Activated CD4-positive, alpha-beta T cell treated with anti-CD3 and anti-CD28 coated beads, Interleukin-2, amount 50 U/mL, for 16 hours (primary cell): Measurements from ENCODE around the gene NBEA.

Experiments
- DNase-seq: peaks from one replicate; pipeline ENCODE4 v3.0.0-alpha.2; 2020

The NBEA gene

DNA sequence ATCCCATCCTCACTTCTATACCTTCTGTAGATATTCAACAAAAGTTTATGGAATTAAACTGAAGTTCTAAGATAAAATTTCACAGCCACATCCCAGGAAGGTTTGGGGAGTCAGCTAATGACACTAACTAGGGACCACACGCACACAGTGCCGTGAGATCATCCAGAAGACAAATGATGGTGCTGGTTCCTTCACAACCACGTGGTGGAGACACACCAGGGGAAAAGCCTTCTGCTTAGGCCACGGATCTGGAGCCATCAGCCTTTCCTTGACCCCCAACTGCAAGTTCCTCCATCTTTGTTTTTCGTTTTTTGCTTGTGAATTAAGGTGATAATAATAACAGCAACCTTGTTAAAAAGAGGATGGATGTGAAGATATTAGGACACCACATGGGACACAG is 776.0 kb downstream of the NBEA start:
- no peak for DNase-seq

- DNase-seq = no peak
Observed at GRCh38 chr13:35720290-35720689, 778.2 kb downstream of the NBEA start.

GRCh38 chr13:35720690-35721554 is 778.9 kb downstream of the NBEA start:
- peak; percentile 41 for DNase-seq
